Measurements from ENCODE around the gene ZNRF1.

DNA sequence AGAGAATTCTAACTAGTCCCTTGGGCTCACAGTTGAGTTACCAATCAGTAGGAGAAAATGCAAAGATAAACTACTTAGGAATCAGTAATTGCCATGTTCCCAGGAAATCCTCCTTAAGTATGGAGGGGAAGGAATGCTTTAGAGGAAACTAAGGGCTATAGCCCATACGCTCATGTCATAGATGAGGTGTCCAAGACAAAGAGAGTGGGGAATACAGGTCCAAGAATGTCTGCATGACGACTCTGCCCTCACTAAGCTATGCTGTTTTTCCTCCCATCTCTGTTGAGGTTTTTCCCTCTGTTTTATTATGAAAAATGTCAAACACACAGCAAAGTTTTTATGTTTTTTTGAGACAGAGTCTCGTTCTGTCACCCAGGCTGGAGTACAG is 101.8 kb downstream of the ZNRF1 start:
- TF ChIP-seq REST (IDR thresholded peaks at IDR 0.05; ENCODE audit: low read depth) (no peak), NFIC (IDR thresholded peaks at IDR 0.05) (no peak), RAD21 (IDR thresholded peaks at IDR 0.05; ENCODE audit: low read depth) (no peak), YY1 (IDR thresholded peaks at IDR 0.05; ENCODE audit: low read depth) (no peak), CEBPB (IDR thresholded peaks at IDR 0.05) (no peak), FOXM1 (IDR thresholded peaks at IDR 0.05; ENCODE audit: borderline replicate concordance, low read depth) (no peak), CREB1 (IDR thresholded peaks at IDR 0.05; ENCODE audit: low read depth) (no peak), MAX (IDR thresholded peaks at IDR 0.05) (no peak), EGR1 (IDR thresholded peaks at IDR 0.05) (no peak), TAF1 (IDR thresholded peaks at IDR 0.05; ENCODE audit: low read depth) (no peak), TEAD4 (IDR thresholded peaks at IDR 0.05) (no peak)

Measured in Ishikawa (cell line).